Activated naive CD8-positive, alpha-beta T cell treated with anti-CD3 and anti-CD28 coated beads, Interleukin-2, amount 50 U/mL, for 24 hours (primary cell): ENCODE results near the gene AEN.

Source experiments
- ATAC-seq: fragments of 150-1000 bp; cut with Tn5 transposase; one replicate; pipeline ENCODE4 v1.10.0; 2021
- DNase-seq: peaks from one replicate; pipeline ENCODE4 v3.0.0; 2021
- H3K27ac Mint-ChIP-seq: one replicate; pipeline ENCODE4 v1.8.0; 2021; ENCODE audit warnings: mild to moderate bottlenecking, mixed read lengths
- H3K27me3 Mint-ChIP-seq: one replicate; pipeline ENCODE4 v1.8.0; 2021; ENCODE audit warnings: mixed read lengths
- H3K36me3 Mint-ChIP-seq: one replicate; pipeline ENCODE4 v1.8.0; 2021; ENCODE audit warnings: low read depth, mixed read lengths
- H3K4me1 Mint-ChIP-seq: one replicate; pipeline ENCODE4 v1.8.0; 2021; ENCODE audit warnings: mixed read lengths
- H3K4me3 Mint-ChIP-seq: one replicate; pipeline ENCODE4 v1.8.0; 2021; ENCODE audit warnings: mild to moderate bottlenecking, moderate library complexity, mixed read lengths
- H3K9me3 Mint-ChIP-seq: one replicate; pipeline ENCODE4 v1.8.0; 2021; ENCODE audit warnings: mixed read lengths

The AEN gene

DNA sequence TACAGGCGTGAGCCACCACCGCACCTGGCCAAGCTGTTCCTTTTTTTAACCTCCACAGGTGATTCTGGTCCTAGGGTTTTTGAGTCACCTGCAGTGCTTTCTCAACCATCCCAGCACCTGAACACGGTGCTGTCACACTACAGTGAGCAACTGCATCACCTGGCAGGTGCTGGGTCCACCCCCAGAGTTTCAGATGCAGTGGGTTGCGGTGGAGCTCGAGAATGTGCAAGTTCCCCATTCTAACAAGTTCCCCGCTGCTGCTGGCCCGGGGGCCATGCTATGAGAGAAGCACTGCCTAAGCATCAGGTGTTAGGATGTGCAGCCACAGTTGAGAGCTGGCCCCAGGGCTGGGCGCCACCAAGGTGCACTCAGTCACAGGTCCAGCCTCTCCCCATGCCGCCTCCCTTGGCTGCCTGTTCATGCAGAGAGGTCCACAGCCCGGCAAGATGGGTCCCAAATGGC, 35.7 kb downstream of the AEN start:
- no peak for DNase-seq
- Mint-ChIP-seq H3K4me3 (no peak overlapping the region), H3K27me3 (no peaks in the 10 kb centered on the region), H3K27ac (no peak overlapping the region), H3K36me3 (no peaks in the 10 kb centered on the region), H3K4me1 (peaks cover 79% of the 10 kb centered on the region), H3K9me3 (no peaks in the 10 kb centered on the region)
- ATAC-seq: peak; percentile 17

- H3K36me3 Mint-ChIP-seq: no peaks in the 10 kb centered on the region
- H3K27me3 Mint-ChIP-seq: no peaks in the 10 kb centered on the region
- DNase-seq: no peak
- H3K4me1 Mint-ChIP-seq: peaks cover 76% of the 10 kb centered on the region
- no peak for ATAC-seq
- H3K27ac Mint-ChIP-seq: peak overlapping the region; percentile 31
- H3K9me3 Mint-ChIP-seq: no peaks in the 10 kb centered on the region
- no peak overlapping the region for H3K4me3 Mint-ChIP-seq
Observed at GRCh38 chr15:88657326-88658069, 36.4 kb downstream of the AEN start.

DNA sequence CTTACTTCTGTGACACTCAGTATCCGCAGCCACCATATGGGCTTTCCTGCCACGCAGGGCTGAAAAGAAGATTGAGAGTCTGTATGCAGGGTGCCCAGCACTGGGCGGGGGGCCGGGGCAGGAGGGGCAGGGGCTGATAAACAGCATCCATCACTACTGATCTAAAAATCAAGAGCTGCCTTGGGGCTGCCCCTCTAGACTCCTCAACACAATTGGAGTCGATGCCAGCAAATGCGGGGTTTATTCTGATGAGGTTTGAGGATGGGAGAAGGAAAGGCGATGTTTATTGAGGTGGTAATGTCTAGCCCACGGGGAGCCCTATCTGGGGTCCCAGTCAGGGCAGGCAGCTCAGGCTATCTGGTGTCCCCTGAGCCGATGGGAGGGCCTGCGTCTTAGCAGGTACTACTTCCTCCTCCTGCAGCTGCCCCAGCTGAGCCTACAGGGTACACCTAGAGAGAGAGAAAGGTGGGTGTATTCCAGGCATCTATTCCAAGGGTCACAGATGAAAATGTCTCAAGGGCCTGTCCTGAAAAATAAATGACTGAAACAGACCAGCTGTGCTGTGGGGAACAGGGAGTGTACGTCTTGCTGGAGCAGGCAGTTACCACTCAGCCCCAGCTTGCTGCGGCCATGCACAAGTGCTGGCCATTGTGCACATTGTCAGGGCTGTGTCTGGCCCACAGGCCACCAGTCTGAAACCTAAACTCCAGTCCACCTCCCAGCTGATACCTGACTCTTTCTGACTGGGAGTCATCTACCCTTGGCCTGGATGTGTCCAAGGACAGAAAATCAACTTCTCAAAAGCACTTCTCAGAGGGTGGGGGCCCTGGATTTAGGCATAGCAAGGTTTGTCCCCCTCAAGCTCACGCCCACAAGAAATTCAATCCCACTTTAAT, 37.2 kb downstream of the AEN start:
- DNase-seq (no peak), ATAC-seq (no peak)
- no peaks in the 10 kb centered on the region for H3K36me3 Mint-ChIP-seq
- no peaks in the 10 kb centered on the region for H3K9me3 Mint-ChIP-seq
- peaks cover 69% of the 10 kb centered on the region for H3K4me1 Mint-ChIP-seq
- peak overlapping the region; percentile 31 for H3K27ac Mint-ChIP-seq
- no peaks in the 10 kb centered on the region for H3K27me3 Mint-ChIP-seq
- H3K4me3 Mint-ChIP-seq: no peak overlapping the region

DNA sequence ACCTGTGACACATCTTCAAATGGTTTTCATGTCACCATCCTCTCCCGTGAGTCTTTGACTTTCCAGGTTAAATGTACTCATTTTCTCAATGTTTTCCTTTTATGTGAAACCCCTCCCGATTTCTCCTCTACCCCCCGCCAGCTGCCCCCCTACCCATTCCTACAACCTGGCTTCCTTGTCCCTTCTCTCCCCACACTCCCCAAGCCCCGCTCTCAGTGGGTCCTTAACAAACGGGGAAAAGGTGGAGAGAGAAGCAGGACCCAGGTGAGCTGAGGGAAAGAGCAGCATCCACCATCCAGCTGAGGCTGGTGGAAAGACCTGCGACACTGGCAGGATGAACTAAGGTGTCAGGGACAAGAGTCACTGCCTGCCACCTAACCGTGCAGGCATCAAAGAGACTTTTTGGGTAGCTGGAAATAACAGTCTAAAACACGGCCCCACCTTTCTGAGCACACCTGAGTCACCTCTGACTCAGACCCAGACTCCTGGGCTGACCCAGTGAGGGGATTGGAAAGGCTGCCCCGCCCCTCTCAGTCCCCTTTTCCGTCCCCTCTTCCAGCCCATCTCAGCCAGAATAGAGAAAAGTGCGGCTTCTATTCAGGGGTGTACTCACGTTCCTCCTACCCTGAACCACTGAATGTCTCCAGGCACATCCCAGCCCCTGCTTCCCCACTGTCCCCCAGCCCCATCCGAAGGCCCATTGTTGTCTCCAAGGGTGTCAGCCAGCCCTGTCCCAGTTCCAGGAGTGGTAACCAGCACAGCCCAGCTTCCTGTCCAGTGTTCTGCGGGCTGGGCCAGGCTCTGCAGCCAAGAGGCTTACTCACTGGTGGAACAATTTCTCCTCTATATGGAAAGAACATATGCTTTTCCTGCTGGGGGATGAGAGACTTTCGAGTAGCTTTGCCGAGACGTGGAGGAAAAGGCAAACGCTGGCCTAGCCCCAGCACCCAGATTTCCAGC, 38.1 kb downstream of the AEN start:
- no peaks in the 10 kb centered on the region for H3K9me3 Mint-ChIP-seq
- no peaks in the 10 kb centered on the region for H3K27me3 Mint-ChIP-seq
- no peak overlapping the region for H3K27ac Mint-ChIP-seq
- DNase-seq: no peak
- no peaks in the 10 kb centered on the region for H3K36me3 Mint-ChIP-seq
- peak; percentile 53 for ATAC-seq
- H3K4me1 Mint-ChIP-seq: peaks cover 70% of the 10 kb centered on the region
- H3K4me3 Mint-ChIP-seq: no peak overlapping the region

- Mint-ChIP-seq H3K36me3 (no peaks in the 10 kb centered on the region), H3K27me3 (no peaks in the 10 kb centered on the region), H3K4me3 (no peak overlapping the region)
Observed at GRCh38 chr15:88661041-88661700, 40.0 kb downstream of the AEN start.

GRCh38 chr15:88661761-88662556, 40.8 kb downstream of the AEN start:
- Mint-ChIP-seq H3K4me1 (peaks cover 50% of the 10 kb centered on the region), H3K4me3 (no peak overlapping the region)
- no peak for DNase-seq

More at GRCh38 chr15:88661041-88661700, 40.0 kb downstream of the AEN start:
- Mint-ChIP-seq H3K4me1 (peaks cover 57% of the 10 kb centered on the region), H3K9me3 (no peaks in the 10 kb centered on the region), H3K27ac (no peak overlapping the region)
- ATAC-seq (no peak), DNase-seq (no peak)

DNA sequence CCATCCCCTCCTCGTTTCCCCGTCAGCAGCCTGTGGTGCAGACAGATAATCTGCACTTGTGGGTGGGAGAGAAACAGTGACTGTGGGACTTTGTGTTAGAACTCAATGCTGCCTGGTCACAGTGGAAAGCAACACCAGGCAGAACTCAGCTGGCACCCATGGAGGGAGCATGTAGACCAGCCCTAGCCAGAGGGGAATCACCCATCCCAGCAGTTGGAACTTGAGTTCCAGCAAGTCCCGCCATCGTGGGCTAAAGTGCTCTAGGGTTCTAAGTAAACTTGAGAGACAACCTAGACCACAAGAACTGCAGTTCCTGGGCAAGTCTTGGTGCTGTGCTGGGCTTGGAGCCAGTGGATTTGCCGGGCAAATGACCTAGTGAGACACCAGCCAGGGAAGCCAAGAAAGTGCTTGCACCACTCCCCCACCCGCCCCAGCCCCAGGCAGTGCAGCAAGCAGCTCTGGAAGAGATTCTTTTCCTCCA, 42.0 kb downstream of the AEN start:
- ATAC-seq (no peak), DNase-seq (no peak)
- no peak overlapping the region for H3K27ac Mint-ChIP-seq
- H3K27me3 Mint-ChIP-seq: no peaks in the 10 kb centered on the region
- no peak overlapping the region for H3K4me3 Mint-ChIP-seq
- H3K9me3 Mint-ChIP-seq: no peaks in the 10 kb centered on the region
- no peaks in the 10 kb centered on the region for H3K36me3 Mint-ChIP-seq
- peaks cover 38% of the 10 kb centered on the region for H3K4me1 Mint-ChIP-seq

More at GRCh38 chr15:88661761-88662556, 40.8 kb downstream of the AEN start:
- H3K27ac Mint-ChIP-seq: no peak overlapping the region
- H3K27me3 Mint-ChIP-seq: no peaks in the 10 kb centered on the region
- H3K36me3 Mint-ChIP-seq: no peaks in the 10 kb centered on the region
- ATAC-seq: no peak
- H3K9me3 Mint-ChIP-seq: no peaks in the 10 kb centered on the region

- Mint-ChIP-seq H3K4me3 (no peak overlapping the region), H3K36me3 (no peaks in the 10 kb centered on the region), H3K27ac (peak overlapping the region; percentile 12), H3K4me1 (peaks cover 28% of the 10 kb centered on the region), H3K27me3 (peaks cover 5% of the 10 kb centered on the region), H3K9me3 (no peaks in the 10 kb centered on the region)
- no peak for DNase-seq
- peak; percentile 89 for ATAC-seq
Observed at GRCh38 chr15:88664151-88664778, 43.1 kb downstream of the AEN start.

- ATAC-seq (no peak), DNase-seq (no peak)
- no peaks in the 10 kb centered on the region for H3K4me1 Mint-ChIP-seq
- no peak overlapping the region for H3K27ac Mint-ChIP-seq
- H3K9me3 Mint-ChIP-seq: peaks cover 4% of the 10 kb centered on the region
- no peak overlapping the region for H3K4me3 Mint-ChIP-seq
- H3K27me3 Mint-ChIP-seq: peaks cover 18% of the 10 kb centered on the region
- H3K36me3 Mint-ChIP-seq: no peaks in the 10 kb centered on the region
Observed at GRCh38 chr15:88674661-88675060, 53.5 kb downstream of the AEN start.

DNA sequence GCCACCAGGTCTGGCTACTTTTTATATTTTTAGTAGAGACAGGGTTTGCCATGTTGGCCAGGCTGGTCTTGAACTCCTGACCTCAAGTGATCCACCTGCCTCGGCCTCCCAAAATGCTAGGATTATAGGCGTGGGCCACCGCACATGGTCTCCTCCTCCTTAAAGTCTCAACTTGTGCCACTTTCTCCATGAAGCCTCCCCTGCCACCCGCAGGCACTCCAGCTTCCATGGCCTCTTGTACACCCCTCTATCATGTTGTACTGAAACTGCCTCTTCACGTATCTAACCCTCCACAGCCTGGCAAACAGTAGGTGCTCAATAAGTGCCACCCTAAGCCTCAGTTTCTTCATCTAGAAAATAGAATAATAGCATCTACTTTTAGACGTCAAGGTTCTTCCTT, 57.6 kb downstream of the AEN start:
- Mint-ChIP-seq H3K36me3 (no peaks in the 10 kb centered on the region), H3K27me3 (peaks cover 7% of the 10 kb centered on the region), H3K4me1 (no peaks in the 10 kb centered on the region), H3K9me3 (no peaks in the 10 kb centered on the region), H3K27ac (no peak overlapping the region), H3K4me3 (no peak overlapping the region)
- no peak for ATAC-seq
- no peak for DNase-seq

- H3K36me3 Mint-ChIP-seq: no peaks in the 10 kb centered on the region
- no peak overlapping the region for H3K4me3 Mint-ChIP-seq
- H3K27ac Mint-ChIP-seq: no peak overlapping the region
- H3K27me3 Mint-ChIP-seq: peaks cover 2% of the 10 kb centered on the region
- no peak for ATAC-seq
- DNase-seq: no peak
- H3K4me1 Mint-ChIP-seq: no peaks in the 10 kb centered on the region
- no peaks in the 10 kb centered on the region for H3K9me3 Mint-ChIP-seq
Observed at GRCh38 chr15:88680241-88681001, 59.3 kb downstream of the AEN start.

GRCh38 chr15:88681610-88682221, 60.6 kb downstream of the AEN start:
- H3K36me3 Mint-ChIP-seq: no peaks in the 10 kb centered on the region
- DNase-seq: no peak
- H3K4me3 Mint-ChIP-seq: no peak overlapping the region
- H3K27me3 Mint-ChIP-seq: peaks cover 4% of the 10 kb centered on the region
- no peak overlapping the region for H3K27ac Mint-ChIP-seq
- no peaks in the 10 kb centered on the region for H3K9me3 Mint-ChIP-seq
- H3K4me1 Mint-ChIP-seq: no peaks in the 10 kb centered on the region
- no peak for ATAC-seq
